ENCODE measurements around the gene PVALEF. TPM values are rescaled to one million over a fixed set of nuclear protein-coding genes. Genes with fewer than 3 reads are reported as not detected.

PVALEF gene
- total RNA-seq, 4 donors from 2014 or later: not detected

- no peak for DNase-seq (ENCODE audit: extremely low spot score)
- peaks cover 0 to 18% (median 0%) of the 10 kb centered on the region in 4 donors for H3K27me3 ChIP-seq
- TF ChIP-seq EP300 (IDR thresholded peaks at IDR 0.05) (no peak), CTCF (IDR thresholded peaks at IDR 0.05) (no peak), POLR2AphosphoS5 (IDR thresholded peaks at IDR 0.05) (no peak), POLR2A (IDR thresholded peaks at IDR 0.05; ENCODE audit: low read depth) (no peak)
- H3K27ac ChIP-seq (replicated peaks in 1 of 4): peak overlapping the region in 2 of 4 donors; percentile 11 to 19
- H3K9me3 ChIP-seq: no peaks in the 10 kb centered on the region
- intact Hi-C loops (cut with DNase I): no loop called here
- 78% methylated on average over 17 of the region's 34 CpGs for WGBS
- H3K4me3 ChIP-seq: peak overlapping the region in 2 of 4 donors; percentile 30 to 38
- H3K4me1 ChIP-seq: peaks cover 0 to 10% (median 2%) of the 10 kb centered on the region in 4 donors
- H3K36me3 ChIP-seq: peaks cover 0 to 11% (median 2%) of the 10 kb centered on the region in 4 donors
Observed at GRCh38 chr17:81126281-81127132, 38.8 kb upstream of the PVALEF start.

- H3K27me3 ChIP-seq: peaks cover 0 to 12% (median 0%) of the 10 kb centered on the region in 4 donors
- H3K27ac ChIP-seq (replicated peaks in 1 of 4): peak overlapping the region in 2 of 4 donors; percentile 11 to 19
- 83% methylated on average over 1 of the region's 5 CpGs for WGBS
- no peak for DNase-seq (ENCODE audit: extremely low spot score)
- intact Hi-C loops (cut with DNase I): no loop called here
- peaks cover 0 to 5% (median 2%) of the 10 kb centered on the region in 4 donors for H3K4me1 ChIP-seq
- TF ChIP-seq POLR2A (IDR thresholded peaks at IDR 0.05; ENCODE audit: low read depth) (no peak), POLR2AphosphoS5 (IDR thresholded peaks at IDR 0.05) (no peak), CTCF (IDR thresholded peaks at IDR 0.05) (no peak), EP300 (IDR thresholded peaks at IDR 0.05) (no peak)
- H3K36me3 ChIP-seq: peaks cover 0 to 5% (median 2%) of the 10 kb centered on the region in 4 donors
- no peaks in the 10 kb centered on the region for H3K9me3 ChIP-seq
- peak overlapping the region; percentile 30 to 41 (median 38) for H3K4me3 ChIP-seq
Observed at GRCh38 chr17:81127133-81127455, 38.2 kb upstream of the PVALEF start.

GRCh38 chr17:81127526-81128177 lies 37.7 kb upstream of the PVALEF start:
- peaks cover 0 to 5% (median 0%) of the 10 kb centered on the region in 4 donors for H3K4me1 ChIP-seq
- peaks cover 0 to 4% (median 2%) of the 10 kb centered on the region in 4 donors for H3K36me3 ChIP-seq
- intact Hi-C loops (cut with DNase I): no loop called here
- DNase-seq (ENCODE audit: extremely low spot score): no peak
- 81% methylated on average over 15 of the region's 25 CpGs for WGBS
- peak overlapping the region; percentile 19 to 53 (median 46) for H3K27ac ChIP-seq (replicated peaks in 1 of 4)
- peaks cover 0 to 6% (median 0%) of the 10 kb centered on the region in 4 donors for H3K27me3 ChIP-seq
- TF ChIP-seq POLR2AphosphoS5 (IDR thresholded peaks at IDR 0.05) (no peak), POLR2A (IDR thresholded peaks at IDR 0.05; ENCODE audit: low read depth) (no peak), EP300 (IDR thresholded peaks at IDR 0.05) (no peak), CTCF (IDR thresholded peaks at IDR 0.05) (no peak)
- no peaks in the 10 kb centered on the region for H3K9me3 ChIP-seq
- H3K4me3 ChIP-seq: peak overlapping the region; percentile 30 to 41 (median 38)

- peak overlapping the region; percentile 19 to 53 (median 46) for H3K27ac ChIP-seq (replicated peaks in 1 of 4)
- H3K27me3 ChIP-seq: no peaks in the 10 kb centered on the region
- H3K36me3 ChIP-seq: peaks cover 0 to 4% (median 2%) of the 10 kb centered on the region in 4 donors
- H3K4me1 ChIP-seq: peaks cover 0 to 5% (median 1%) of the 10 kb centered on the region in 4 donors
- intact Hi-C loops (cut with DNase I): no loop called here
- peak overlapping the region; percentile 30 to 41 (median 38) for H3K4me3 ChIP-seq
- H3K9me3 ChIP-seq: no peaks in the 10 kb centered on the region
- no peak for DNase-seq (ENCODE audit: extremely low spot score)
- WGBS: 84% methylated on average over 10 of the region's 14 CpGs
- TF ChIP-seq EP300 (IDR thresholded peaks at IDR 0.05): no peak
- TF ChIP-seq CTCF (IDR thresholded peaks at IDR 0.05): no peak
- TF ChIP-seq POLR2A (IDR thresholded peaks at IDR 0.05; ENCODE audit: low read depth): no peak
- no peak for TF ChIP-seq POLR2AphosphoS5 (IDR thresholded peaks at IDR 0.05)
Observed at GRCh38 chr17:81128338-81128737, 37.0 kb upstream of the PVALEF start.

All from esophagus muscularis mucosa (tissue), 4 donors.